Panc1 (cell line): ENCODE results near the gene SLC66A2.

Experiments used
- POLR2AphosphoS5 ChIP-seq: IDR thresholded peaks from 2 replicates; pipeline ENCODE4 v1.6.1; 2012; ENCODE audit warnings: mild to moderate bottlenecking, low read depth, low read length, moderate library complexity
- TF ChIP-seq, protein P1 (sequence below): fragments of 450-650 bp; IDR thresholded peaks from 2 replicates; pipeline ENCODE4 v1.5.1; 2017; ENCODE audit warnings: mild to moderate bottlenecking

DNA sequence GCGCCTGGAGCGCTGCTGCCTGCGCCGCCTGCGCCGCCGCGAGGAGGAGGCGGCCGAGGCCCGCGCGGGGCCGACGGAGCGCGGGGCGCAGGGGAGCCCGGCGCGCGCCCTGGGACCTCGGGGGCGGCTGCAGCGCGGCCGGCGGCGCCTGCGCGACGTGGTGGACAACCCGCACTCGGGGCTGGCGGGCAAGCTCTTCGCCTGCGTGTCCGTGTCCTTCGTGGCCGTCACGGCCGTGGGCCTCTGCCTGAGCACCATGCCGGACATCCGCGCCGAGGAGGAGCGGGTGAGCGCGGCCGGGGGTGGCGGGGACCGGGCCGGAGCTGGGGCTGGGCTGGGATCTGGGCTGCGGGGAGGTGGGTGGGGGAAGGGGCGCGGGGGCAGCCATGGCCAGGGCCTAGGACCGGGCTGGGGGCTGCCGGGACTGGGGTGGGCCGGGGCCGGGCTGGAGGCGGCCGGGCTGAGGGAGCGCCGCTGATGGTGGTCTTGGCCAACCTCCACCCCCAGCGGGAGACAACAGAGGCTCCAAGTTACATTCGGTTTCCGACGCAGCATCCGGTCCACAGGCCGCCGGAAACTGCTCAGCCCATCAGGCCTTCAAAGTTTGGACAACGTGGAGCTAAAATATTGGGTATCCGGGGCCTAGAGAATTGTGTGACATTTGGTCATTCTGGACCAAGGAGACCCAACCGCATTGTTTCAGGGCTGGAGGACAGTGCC is 87.3 kb downstream of the SLC66A2 start:
- TF ChIP-seq POLR2AphosphoS5 = no peak
- TF ChIP-seq, protein P1, sequence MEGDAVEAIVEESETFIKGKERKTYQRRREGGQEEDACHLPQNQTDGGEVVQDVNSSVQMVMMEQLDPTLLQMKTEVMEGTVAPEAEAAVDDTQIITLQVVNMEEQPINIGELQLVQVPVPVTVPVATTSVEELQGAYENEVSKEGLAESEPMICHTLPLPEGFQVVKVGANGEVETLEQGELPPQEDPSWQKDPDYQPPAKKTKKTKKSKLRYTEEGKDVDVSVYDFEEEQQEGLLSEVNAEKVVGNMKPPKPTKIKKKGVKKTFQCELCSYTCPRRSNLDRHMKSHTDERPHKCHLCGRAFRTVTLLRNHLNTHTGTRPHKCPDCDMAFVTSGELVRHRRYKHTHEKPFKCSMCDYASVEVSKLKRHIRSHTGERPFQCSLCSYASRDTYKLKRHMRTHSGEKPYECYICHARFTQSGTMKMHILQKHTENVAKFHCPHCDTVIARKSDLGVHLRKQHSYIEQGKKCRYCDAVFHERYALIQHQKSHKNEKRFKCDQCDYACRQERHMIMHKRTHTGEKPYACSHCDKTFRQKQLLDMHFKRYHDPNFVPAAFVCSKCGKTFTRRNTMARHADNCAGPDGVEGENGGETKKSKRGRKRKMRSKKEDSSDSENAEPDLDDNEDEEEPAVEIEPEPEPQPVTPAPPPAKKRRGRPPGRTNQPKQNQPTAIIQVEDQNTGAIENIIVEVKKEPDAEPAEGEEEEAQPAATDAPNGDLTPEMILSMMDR = no peak
